Activated CD8-positive, alpha-beta memory T cell treated with anti-CD3 and anti-CD28 coated beads for 4 hours (primary cell): ENCODE results near the gene ANKZF1.

ENCODE experiments used
- DNase-seq, 2 donors: peaks; one replicate each; pipeline ENCODE4 v3.0.0-alpha.2; 2020; ENCODE audit warnings: low read depth in 2 of 2

Gene ANKZF1

GRCh38 chr2:219223831-219224610 lies 5.6 kb upstream of the ANKZF1 start:
- no peak for DNase-seq

- DNase-seq = no peak
Observed at GRCh38 chr2:219225350-219225749, 4.3 kb upstream of the ANKZF1 start.

- no peak for DNase-seq
Observed at GRCh38 chr2:219228041-219228910, 1.3 kb upstream of the ANKZF1 start.

- DNase-seq = no peak
Observed at GRCh38 chr2:219228911-219229304, 698 bp upstream of the ANKZF1 start.

- no peak for DNase-seq
Observed at GRCh38 chr2:219230059-219230540, 494 bp downstream of the ANKZF1 start.

- DNase-seq = no peak
Observed at GRCh38 chr2:219234331-219234730, 4.7 kb downstream of the ANKZF1 start.

- DNase-seq = no peak
Observed at GRCh38 chr2:219243291-219243761, 13.7 kb downstream of the ANKZF1 start.

GRCh38 chr2:219244789-219245147 lies 15.2 kb downstream of the ANKZF1 start:
- DNase-seq = no peak

GRCh38 chr2:219245148-219245898 lies 15.7 kb downstream of the ANKZF1 start, which contains the start of the genes GLB1L and STK16:
Gene GLB1L, minus strand, starts transcription at chr2:219245444. Its CDS starts 1,871 bp downstream, at chr2:219243573.
Gene STK16, plus strand, starts transcription at chr2:219245479. Its CDS starts 521 bp downstream, at chr2:219246000.
- DNase-seq = peak; percentile 79 to 84

- DNase-seq = no peak
Observed at GRCh38 chr2:219245899-219246230, 16.3 kb downstream of the ANKZF1 start.

- no peak for DNase-seq
Observed at GRCh38 chr2:219246559-219246958, 17.0 kb downstream of the ANKZF1 start.

GRCh38 chr2:219247678-219248642 lies 18.4 kb downstream of the ANKZF1 start:
- peak in 1 of 2 donors; percentile 72 for DNase-seq

- DNase-seq = no peak
Observed at GRCh38 chr2:219248845-219249202, 19.2 kb downstream of the ANKZF1 start.

- DNase-seq = no peak
Observed at GRCh38 chr2:219249203-219249980, 19.8 kb downstream of the ANKZF1 start.

- no peak for DNase-seq
Observed at GRCh38 chr2:219250049-219250781, 20.6 kb downstream of the ANKZF1 start.

GRCh38 chr2:219251656-219252055 lies 22.1 kb downstream of the ANKZF1 start:
- DNase-seq = no peak

GRCh38 chr2:219252084-219252483 lies 22.5 kb downstream of the ANKZF1 start:
- DNase-seq = no peak

- no peak for DNase-seq
Observed at GRCh38 chr2:219252570-219252899, 22.9 kb downstream of the ANKZF1 start.
